ENCODE data around the gene ARID1B.

Gene ARID1B

GRCh38 chr6:157078326-157078725 lies 301.1 kb downstream of the ARID1B start:
- TF ChIP-seq TAF1 (IDR thresholded peaks at IDR 0.05; ENCODE audit: borderline replicate concordance, insufficient read depth, low read length) (no peak), SIN3A (IDR thresholded peaks at IDR 0.05; ENCODE audit: borderline replicate concordance, insufficient read depth, low read length) (no peak), FOXP2 (optimal IDR thresholded peaks at IDR 0.05; ENCODE audit: borderline replicate concordance, extremely low read depth, extremely low read length, insufficient read depth) (no peak), REST (IDR thresholded peaks at IDR 0.05; ENCODE audit: insufficient read depth in 1 of 2, low read depth in 2 of 2, low read length in 2 of 2) (no peak), POLR2AphosphoS5 (IDR thresholded peaks at IDR 0.05; ENCODE audit: low read depth, low read length) (no peak)

GRCh38 chr6:157079277-157079676 lies 302.1 kb downstream of the ARID1B start:
- TF ChIP-seq FOXP2 (optimal IDR thresholded peaks at IDR 0.05; ENCODE audit: borderline replicate concordance, extremely low read depth, extremely low read length, insufficient read depth) (no peak), REST (IDR thresholded peaks at IDR 0.05; ENCODE audit: insufficient read depth in 1 of 2, low read depth in 2 of 2, low read length in 2 of 2) (no peak), POLR2AphosphoS5 (IDR thresholded peaks at IDR 0.05; ENCODE audit: low read depth, low read length) (no peak), SIN3A (IDR thresholded peaks at IDR 0.05; ENCODE audit: borderline replicate concordance, insufficient read depth, low read length) (no peak), TAF1 (IDR thresholded peaks at IDR 0.05; ENCODE audit: borderline replicate concordance, insufficient read depth, low read length) (no peak)

- TF ChIP-seq SIN3A (IDR thresholded peaks at IDR 0.05; ENCODE audit: borderline replicate concordance, insufficient read depth, low read length), result no peak
- TF ChIP-seq FOXP2 (optimal IDR thresholded peaks at IDR 0.05; ENCODE audit: borderline replicate concordance, extremely low read depth, extremely low read length, insufficient read depth), result no peak
- TF ChIP-seq POLR2AphosphoS5 (IDR thresholded peaks at IDR 0.05; ENCODE audit: low read depth, low read length), result no peak
- TF ChIP-seq TAF1 (IDR thresholded peaks at IDR 0.05; ENCODE audit: borderline replicate concordance, insufficient read depth, low read length), result no peak
These were observed 302.6 kb downstream of the ARID1B start for GRCh38 chr6:157079771-157080170.

- TF ChIP-seq TAF1 (IDR thresholded peaks at IDR 0.05; ENCODE audit: borderline replicate concordance, insufficient read depth, low read length), result no peak
- no peak for TF ChIP-seq POLR2AphosphoS5 (IDR thresholded peaks at IDR 0.05; ENCODE audit: low read depth, low read length)
These were observed 303.8 kb downstream of the ARID1B start for GRCh38 chr6:157080986-157081391.

GRCh38 chr6:157083343-157083742 lies 306.2 kb downstream of the ARID1B start:
- TF ChIP-seq FOXP2 (optimal IDR thresholded peaks at IDR 0.05; ENCODE audit: borderline replicate concordance, extremely low read depth, extremely low read length, insufficient read depth) (no peak), SIN3A (IDR thresholded peaks at IDR 0.05; ENCODE audit: borderline replicate concordance, insufficient read depth, low read length) (no peak), REST (IDR thresholded peaks at IDR 0.05; ENCODE audit: insufficient read depth in 1 of 2, low read depth in 2 of 2, low read length in 2 of 2) (no peak), POLR2AphosphoS5 (IDR thresholded peaks at IDR 0.05; ENCODE audit: low read depth, low read length) (no peak), TAF1 (IDR thresholded peaks at IDR 0.05; ENCODE audit: borderline replicate concordance, insufficient read depth, low read length) (no peak)

- no peak for TF ChIP-seq FOXP2 (optimal IDR thresholded peaks at IDR 0.05; ENCODE audit: borderline replicate concordance, extremely low read depth, extremely low read length, insufficient read depth)
- TF ChIP-seq TAF1 (IDR thresholded peaks at IDR 0.05; ENCODE audit: borderline replicate concordance, insufficient read depth, low read length), result no peak
- no peak for TF ChIP-seq POLR2AphosphoS5 (IDR thresholded peaks at IDR 0.05; ENCODE audit: low read depth, low read length)
- no peak for TF ChIP-seq REST (IDR thresholded peaks at IDR 0.05; ENCODE audit: insufficient read depth in 1 of 2, low read depth in 2 of 2, low read length in 2 of 2)
- no peak for TF ChIP-seq SIN3A (IDR thresholded peaks at IDR 0.05; ENCODE audit: borderline replicate concordance, insufficient read depth, low read length)
These were observed 309.5 kb downstream of the ARID1B start for GRCh38 chr6:157086632-157087031.
